GM23338 (cell line): ENCODE results near the gene DYRK1A. TPM values are rescaled to one million over a fixed set of nuclear protein-coding genes. Genes with fewer than 3 reads are reported as not detected.

Experiments used
- ATAC-seq: fragments of 200-7000 bp; cut with Tn5 transposase; 3 replicates; pipeline ENCODE4 v1.9.1; 2020
- DNase-seq: peaks from one replicate; pipeline ENCODE4 v3.0.0-alpha.2; 2015; ENCODE audit warnings: low spot score
- H2AFZ ChIP-seq: fragments of 200-600 bp; sonication (generic); 2 replicates; pipeline ENCODE4 v1.8.0; 2016; ENCODE audit warnings: antibody characterized with exemption, mild to moderate bottlenecking, moderate library complexity
- H3F3A ChIP-seq: fragments of 200-600 bp; sonication (generic); replicated peaks from 2 replicates; pipeline ENCODE4 v1.8.0; 2017; ENCODE audit warnings: antibody characterized with exemption, mixed run types, low read depth
- H3K27ac ChIP-seq: fragments of 200-600 bp; sonication (generic); 2 replicates; pipeline ENCODE4 v1.6.1; 2016; ENCODE audit warnings: low read depth
- H3K27me3 ChIP-seq: fragments of 200-600 bp; sonication (generic); 2 replicates; pipeline ENCODE4 v1.8.0; 2016; ENCODE audit warnings: mild to moderate bottlenecking, mixed run types, moderate library complexity; ENCODE audit not compliant: insufficient read depth
- H3K36me3 ChIP-seq: fragments of 200-600 bp; sonication (generic); 2 replicates; pipeline ENCODE4 v1.8.0; 2016; ENCODE audit warnings: mild to moderate bottlenecking; ENCODE audit not compliant: insufficient read depth
- H3K4me1 ChIP-seq: fragments of 200-600 bp; sonication (generic); 2 replicates; pipeline ENCODE4 v1.8.0; 2016; ENCODE audit warnings: mild to moderate bottlenecking, moderate library complexity; ENCODE audit not compliant: insufficient read depth
- H3K4me2 ChIP-seq: fragments of 200-600 bp; sonication (generic); 2 replicates; pipeline ENCODE4 v1.7.1; 2017; ENCODE audit warnings: mixed run types
- H3K4me3 ChIP-seq: fragments of 200-600 bp; sonication (generic); 2 replicates; pipeline ENCODE4 v1.6.1; 2016; ENCODE audit warnings: mixed run types
- H3K79me2 ChIP-seq: fragments of 200-600 bp; sonication (generic); replicated peaks from 2 replicates; pipeline ENCODE4 v1.8.0; 2017; ENCODE audit warnings: mild to moderate bottlenecking; ENCODE audit not compliant: insufficient read depth
- H3K9me2 ChIP-seq: fragments of 200-600 bp; sonication (generic); 2 replicates; pipeline ENCODE4 v1.8.0; 2017; ENCODE audit not compliant: insufficient read depth
- H4K20me1 ChIP-seq: fragments of 200-600 bp; sonication (generic); replicated peaks from 2 replicates; pipeline ENCODE4 v1.8.0; 2017; ENCODE audit warnings: mild to moderate bottlenecking; ENCODE audit not compliant: insufficient read depth
- H3K27ac Mint-ChIP-seq: 2 replicates; pipeline ENCODE4 v1.8.0; 2020; ENCODE audit warnings: inconsistent platforms, mild to moderate bottlenecking, moderate library complexity, mixed read lengths
- H3K27me3 Mint-ChIP-seq: 3 replicates; pipeline ENCODE4 v1.8.0; 2022; ENCODE audit warnings: low read depth, mild to moderate bottlenecking, moderate library complexity, mixed read lengths, inconsistent platforms; ENCODE audit not compliant: insufficient read depth, poor library complexity
- H3K36me3 Mint-ChIP-seq: 3 replicates; pipeline ENCODE4 v1.8.0; 2021; ENCODE audit warnings: low read depth, mild to moderate bottlenecking, inconsistent platforms, moderate library complexity, mixed read lengths
- H3K4me1 Mint-ChIP-seq: 3 replicates; pipeline ENCODE4 v1.8.0; 2020; ENCODE audit warnings: mild to moderate bottlenecking, inconsistent platforms, mixed read lengths
- H3K4me3 Mint-ChIP-seq: 3 replicates; pipeline ENCODE4 v1.8.0; 2021; ENCODE audit warnings: moderate library complexity, mild to moderate bottlenecking, inconsistent platforms, mixed read lengths
- H3K9me3 Mint-ChIP-seq: 3 replicates; pipeline ENCODE4 v1.8.0; 2020; ENCODE audit warnings: moderate library complexity, mild to moderate bottlenecking, inconsistent platforms, mixed read lengths
- EZH2 ChIP-seq: fragments of 200-600 bp; sonication (generic); IDR thresholded peaks from one replicate; pipeline ENCODE4 v1.8.0; 2017; ENCODE audit warnings: antibody characterized with exemption, mild to moderate bottlenecking, low read depth; ENCODE audit not compliant: unreplicated experiment
- JUNB ChIP-seq: IDR thresholded peaks from one replicate; pipeline ENCODE4 v1.6.1; 2016; ENCODE audit warnings: antibody characterized with exemption; ENCODE audit not compliant: unreplicated experiment
- NANOG ChIP-seq: IDR thresholded peaks from 2 replicates; pipeline ENCODE4 v1.6.1; 2016; ENCODE audit warnings: antibody characterized with exemption, borderline replicate concordance
- ZNF114 ChIP-seq: fragments of 250-450 bp; sonication (Bioruptor Pico); IDR thresholded peaks from 2 replicates; pipeline ENCODE4 v1.5.0; 2020; ENCODE audit warnings: mild to moderate bottlenecking, moderate library complexity
- ZNF331 ChIP-seq: fragments of 250-450 bp; sonication (Bioruptor Pico); IDR thresholded peaks from 2 replicates; pipeline ENCODE4 v1.5.0; 2020; ENCODE audit warnings: low read depth, mild to moderate bottlenecking, moderate library complexity
- polyA plus RNA-seq: library from polyadenylated mRNA; unstranded; fragments of >200 nt; fragmentation: Nextera tagmentation; extraction: Ambion mirVana; gene quantifications from 2 replicates; pipeline ENCODE4 v1.2.1, GENCODE V29; 2016
- total RNA-seq: library from RNA; depleted of rRNA; stranded (reverse); fragments of >200 nt; shearing (Covaris generic); gene quantifications from 2 replicates; pipeline ENCODE4 v1.2.3, GENCODE V29; 2014
- TF ChIP-seq, protein P1 (sequence below), 2 experiments: fragments of 200-600 bp in 1 of 2; sonication (generic) in 1 of 2; conservative IDR thresholded peaks; 2 replicates each; pipeline versions ENCODE4 v1.5.1 to v1.6.1; 2016 to 2017; ENCODE audit warnings: antibody characterized with exemption in 2 of 2, low read depth in 2 of 2, mild to moderate bottlenecking in 2 of 2, moderate library complexity in 1 of 2
- TF ChIP-seq, protein P2 (sequence below): IDR thresholded peaks from 2 replicates; pipeline ENCODE4 v1.6.1; 2016; ENCODE audit warnings: antibody characterized with exemption
- TF ChIP-seq, protein P3 (sequence below): fragments of 250-450 bp; sonication (Bioruptor Pico); IDR thresholded peaks from 2 replicates; pipeline ENCODE4 v1.5.0; 2020; ENCODE audit warnings: mild to moderate bottlenecking, moderate library complexity

Gene DYRK1A
- total and polyA plus RNA-seq, 2 experiments from 2014 or later, result 10.3 to 84.7 TPM

DNA sequence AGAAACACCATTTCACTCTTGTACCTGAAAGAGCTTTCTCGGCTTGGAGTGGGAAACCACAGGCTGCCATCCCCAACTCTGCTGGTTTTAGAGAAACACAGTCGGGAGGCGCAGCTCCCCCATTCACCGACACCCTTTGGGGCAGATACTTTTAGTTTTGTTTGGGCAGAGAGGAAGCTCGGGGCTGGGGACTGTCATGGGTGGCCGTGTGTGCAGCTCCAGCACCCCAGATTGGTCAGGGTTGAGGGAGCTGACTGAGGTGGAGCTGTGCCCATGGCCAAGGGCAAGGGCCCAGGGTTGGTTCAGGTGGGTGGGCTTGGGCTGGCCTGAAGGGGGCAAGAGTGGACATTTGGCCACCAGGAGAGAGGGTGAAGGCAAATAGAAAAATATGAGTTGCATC lies 163.1 kb downstream of the DYRK1A start:
- ATAC-seq (no peak), DNase-seq (no peak)
- Histone ChIP-seq H3F3A (no peaks in the 10 kb centered on the region), H3K4me1 (no peaks in the 10 kb centered on the region), H3K27me3 (no peaks in the 10 kb centered on the region), H4K20me1 (no peaks in the 10 kb centered on the region), H3K27ac (no peak overlapping the region), H3K9me2 (no peaks in the 10 kb centered on the region), H3K4me3 (no peak overlapping the region), H3K79me2 (no peaks in the 10 kb centered on the region), H3K36me3 (no peaks in the 10 kb centered on the region), H3K4me2 (no peak overlapping the region), H2AFZ (no peak overlapping the region)
- Mint-ChIP-seq H3K4me3 (no peak overlapping the region), H3K9me3 (0 out of 3 replicates have a peak, but pooled peaks cover 2% of the 10 kb centered on the region), H3K36me3 (no peaks in the 10 kb centered on the region; the same call in 2 of the 3 replicates), H3K27me3 (peaks cover 4% of the 10 kb centered on the region), H3K27ac (no peak overlapping the region), H3K4me1 (peaks cover 3% of the 10 kb centered on the region)
- TF ChIP-seq ZNF114 (CRISPR knock-in tag), result no peak
- TF ChIP-seq, protein P1, sequence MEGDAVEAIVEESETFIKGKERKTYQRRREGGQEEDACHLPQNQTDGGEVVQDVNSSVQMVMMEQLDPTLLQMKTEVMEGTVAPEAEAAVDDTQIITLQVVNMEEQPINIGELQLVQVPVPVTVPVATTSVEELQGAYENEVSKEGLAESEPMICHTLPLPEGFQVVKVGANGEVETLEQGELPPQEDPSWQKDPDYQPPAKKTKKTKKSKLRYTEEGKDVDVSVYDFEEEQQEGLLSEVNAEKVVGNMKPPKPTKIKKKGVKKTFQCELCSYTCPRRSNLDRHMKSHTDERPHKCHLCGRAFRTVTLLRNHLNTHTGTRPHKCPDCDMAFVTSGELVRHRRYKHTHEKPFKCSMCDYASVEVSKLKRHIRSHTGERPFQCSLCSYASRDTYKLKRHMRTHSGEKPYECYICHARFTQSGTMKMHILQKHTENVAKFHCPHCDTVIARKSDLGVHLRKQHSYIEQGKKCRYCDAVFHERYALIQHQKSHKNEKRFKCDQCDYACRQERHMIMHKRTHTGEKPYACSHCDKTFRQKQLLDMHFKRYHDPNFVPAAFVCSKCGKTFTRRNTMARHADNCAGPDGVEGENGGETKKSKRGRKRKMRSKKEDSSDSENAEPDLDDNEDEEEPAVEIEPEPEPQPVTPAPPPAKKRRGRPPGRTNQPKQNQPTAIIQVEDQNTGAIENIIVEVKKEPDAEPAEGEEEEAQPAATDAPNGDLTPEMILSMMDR (conservative IDR thresholded peaks at IDR 0.05; ENCODE audit: low read depth in 2 of 2), result no peak

DNA sequence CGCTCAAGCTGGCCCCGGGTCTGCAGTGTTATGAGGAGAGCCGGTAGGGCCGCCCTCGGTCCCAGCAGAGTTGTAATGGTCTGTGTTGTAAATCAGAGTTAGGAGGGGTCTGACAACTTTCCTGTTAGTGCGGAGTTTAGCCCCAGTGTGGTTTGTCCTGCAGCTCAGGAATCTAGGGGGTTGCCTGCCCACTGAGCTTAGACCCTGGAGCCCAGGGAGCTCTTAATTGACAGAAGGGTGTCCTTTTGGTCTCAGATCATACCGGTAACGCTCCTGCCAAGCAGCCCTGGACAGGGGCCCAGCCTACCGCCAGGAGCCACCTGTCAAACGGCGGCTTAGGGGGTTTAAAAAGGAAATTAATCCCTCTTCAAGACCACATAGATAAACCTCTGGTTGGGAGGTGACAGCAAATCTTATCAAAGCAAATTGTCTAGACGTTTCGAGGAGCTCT lies 164.4 kb downstream of the DYRK1A start:
- no peak overlapping the region for H3K27ac ChIP-seq
- Mint-ChIP-seq H3K36me3 (peaks cover 6% of the 10 kb centered on the region), H3K4me1 (peaks cover 3% of the 10 kb centered on the region), H3K27ac (no peak overlapping the region), H3K27me3 (peaks cover 4% of the 10 kb centered on the region), H3K9me3 (peaks cover 11% of the 10 kb centered on the region; the same call in 2 of the 3 replicates), H3K4me3 (no peak overlapping the region)
- H3K4me2 ChIP-seq, result no peak overlapping the region
- 0 out of 2 replicates have a peak overlapping the region, but pooled peaks have one; percentile 63 for H2AFZ ChIP-seq
- no peaks in the 10 kb centered on the region for H3K36me3 ChIP-seq
- no peak overlapping the region for H3K4me3 ChIP-seq
- peak; percentile 28 for ATAC-seq
- no peak for TF ChIP-seq EZH2
- TF ChIP-seq JUNB, result no peak
- no peak for TF ChIP-seq ZNF331
- no peak for TF ChIP-seq NANOG
- TF ChIP-seq, protein P2, sequence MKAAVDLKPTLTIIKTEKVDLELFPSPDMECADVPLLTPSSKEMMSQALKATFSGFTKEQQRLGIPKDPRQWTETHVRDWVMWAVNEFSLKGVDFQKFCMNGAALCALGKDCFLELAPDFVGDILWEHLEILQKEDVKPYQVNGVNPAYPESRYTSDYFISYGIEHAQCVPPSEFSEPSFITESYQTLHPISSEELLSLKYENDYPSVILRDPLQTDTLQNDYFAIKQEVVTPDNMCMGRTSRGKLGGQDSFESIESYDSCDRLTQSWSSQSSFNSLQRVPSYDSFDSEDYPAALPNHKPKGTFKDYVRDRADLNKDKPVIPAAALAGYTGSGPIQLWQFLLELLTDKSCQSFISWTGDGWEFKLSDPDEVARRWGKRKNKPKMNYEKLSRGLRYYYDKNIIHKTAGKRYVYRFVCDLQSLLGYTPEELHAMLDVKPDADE, result no peak
- TF ChIP-seq, protein P1 (conservative IDR thresholded peaks at IDR 0.05; ENCODE audit: low read depth in 2 of 2), result no peak
- TF ChIP-seq, protein P3, sequence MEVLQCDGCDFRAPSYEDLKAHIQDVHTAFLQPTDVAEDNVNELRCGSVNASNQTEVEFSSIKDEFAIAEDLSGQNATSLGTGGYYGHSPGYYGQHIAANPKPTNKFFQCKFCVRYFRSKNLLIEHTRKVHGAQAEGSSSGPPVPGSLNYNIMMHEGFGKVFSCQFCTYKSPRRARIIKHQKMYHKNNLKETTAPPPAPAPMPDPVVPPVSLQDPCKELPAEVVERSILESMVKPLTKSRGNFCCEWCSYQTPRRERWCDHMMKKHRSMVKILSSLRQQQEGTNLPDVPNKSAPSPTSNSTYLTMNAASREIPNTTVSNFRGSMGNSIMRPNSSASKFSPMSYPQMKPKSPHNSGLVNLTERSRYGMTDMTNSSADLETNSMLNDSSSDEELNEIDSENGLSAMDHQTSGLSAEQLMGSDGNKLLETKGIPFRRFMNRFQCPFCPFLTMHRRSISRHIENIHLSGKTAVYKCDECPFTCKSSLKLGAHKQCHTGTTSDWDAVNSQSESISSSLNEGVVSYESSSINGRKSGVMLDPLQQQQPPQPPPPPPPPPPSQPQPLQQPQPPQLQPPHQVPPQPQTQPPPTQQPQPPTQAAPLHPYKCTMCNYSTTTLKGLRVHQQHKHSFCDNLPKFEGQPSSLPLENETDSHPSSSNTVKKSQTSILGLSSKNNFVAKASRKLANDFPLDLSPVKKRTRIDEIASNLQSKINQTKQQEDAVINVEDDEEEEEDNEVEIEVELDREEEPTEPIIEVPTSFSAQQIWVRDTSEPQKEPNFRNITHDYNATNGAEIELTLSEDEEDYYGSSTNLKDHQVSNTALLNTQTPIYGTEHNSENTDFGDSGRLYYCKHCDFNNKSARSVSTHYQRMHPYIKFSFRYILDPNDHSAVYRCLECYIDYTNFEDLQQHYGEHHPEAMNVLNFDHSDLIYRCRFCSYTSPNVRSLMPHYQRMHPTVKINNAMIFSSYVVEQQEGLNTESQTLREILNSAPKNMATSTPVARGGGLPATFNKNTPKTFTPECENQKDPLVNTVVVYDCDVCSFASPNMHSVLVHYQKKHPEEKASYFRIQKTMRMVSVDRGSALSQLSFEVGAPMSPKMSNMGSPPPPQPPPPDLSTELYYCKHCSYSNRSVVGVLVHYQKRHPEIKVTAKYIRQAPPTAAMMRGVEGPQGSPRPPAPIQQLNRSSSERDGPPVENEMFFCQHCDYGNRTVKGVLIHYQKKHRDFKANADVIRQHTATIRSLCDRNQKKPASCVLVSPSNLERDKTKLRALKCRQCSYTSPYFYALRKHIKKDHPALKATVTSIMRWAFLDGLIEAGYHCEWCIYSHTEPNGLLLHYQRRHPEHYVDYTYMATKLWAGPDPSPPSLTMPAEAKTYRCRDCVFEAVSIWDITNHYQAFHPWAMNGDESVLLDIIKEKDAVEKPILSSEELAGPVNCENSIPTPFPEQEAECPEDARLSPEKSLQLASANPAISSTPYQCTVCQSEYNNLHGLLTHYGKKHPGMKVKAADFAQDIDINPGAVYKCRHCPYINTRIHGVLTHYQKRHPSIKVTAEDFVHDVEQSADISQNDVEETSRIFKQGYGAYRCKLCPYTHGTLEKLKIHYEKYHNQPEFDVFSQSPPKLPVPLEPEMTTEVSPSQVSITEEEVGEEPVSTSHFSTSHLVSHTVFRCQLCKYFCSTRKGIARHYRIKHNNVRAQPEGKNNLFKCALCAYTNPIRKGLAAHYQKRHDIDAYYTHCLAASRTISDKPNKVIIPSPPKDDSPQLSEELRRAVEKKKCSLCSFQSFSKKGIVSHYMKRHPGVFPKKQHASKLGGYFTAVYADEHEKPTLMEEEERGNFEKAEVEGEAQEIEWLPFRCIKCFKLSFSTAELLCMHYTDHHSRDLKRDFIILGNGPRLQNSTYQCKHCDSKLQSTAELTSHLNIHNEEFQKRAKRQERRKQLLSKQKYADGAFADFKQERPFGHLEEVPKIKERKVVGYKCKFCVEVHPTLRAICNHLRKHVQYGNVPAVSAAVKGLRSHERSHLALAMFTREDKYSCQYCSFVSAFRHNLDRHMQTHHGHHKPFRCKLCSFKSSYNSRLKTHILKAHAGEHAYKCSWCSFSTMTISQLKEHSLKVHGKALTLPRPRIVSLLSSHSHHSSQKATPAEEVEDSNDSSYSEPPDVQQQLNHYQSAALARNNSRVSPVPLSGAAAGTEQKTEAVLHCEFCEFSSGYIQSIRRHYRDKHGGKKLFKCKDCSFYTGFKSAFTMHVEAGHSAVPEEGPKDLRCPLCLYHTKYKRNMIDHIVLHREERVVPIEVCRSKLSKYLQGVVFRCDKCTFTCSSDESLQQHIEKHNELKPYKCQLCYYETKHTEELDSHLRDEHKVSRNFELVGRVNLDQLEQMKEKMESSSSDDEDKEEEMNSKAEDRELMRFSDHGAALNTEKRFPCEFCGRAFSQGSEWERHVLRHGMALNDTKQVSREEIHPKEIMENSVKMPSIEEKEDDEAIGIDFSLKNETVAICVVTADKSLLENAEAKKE (CRISPR knock-in tag), result no peak
- H3K79me2 ChIP-seq, result no peaks in the 10 kb centered on the region
- H3K4me1 ChIP-seq, result no peaks in the 10 kb centered on the region
- H3K9me2 ChIP-seq, result no peaks in the 10 kb centered on the region
- DNase-seq, result no peak
- no peaks in the 10 kb centered on the region for H3F3A ChIP-seq
- H4K20me1 ChIP-seq, result no peaks in the 10 kb centered on the region
- H3K27me3 ChIP-seq, result no peaks in the 10 kb centered on the region
